ENCODE data around the gene IDH1. TPM values are rescaled to one million over a fixed set of nuclear protein-coding genes. Genes with fewer than 3 reads are reported as not detected.

Gene IDH1
- total and polyA plus RNA-seq, 2 of the 4 experiments (the other 2 are of a cell fraction): 53.5 to 77.1 TPM

- Histone ChIP-seq H2BK120ac (ENCODE audit: low read depth, low read length) (no peak overlapping the region), H4K20me1 (ENCODE audit: insufficient read depth, low read length) (no peaks in the 10 kb centered on the region), H3K23ac (ENCODE audit: low read depth, low read length) (no peak overlapping the region), H3K79me1 (ENCODE audit: low read depth in 1 of 2, low read length in 2 of 2) (no peaks in the 10 kb centered on the region), H3K4ac (ENCODE audit: low read depth, low read length) (no peak overlapping the region), H2AK5ac (ENCODE audit: low read depth, low read length) (no peak overlapping the region), H2AK9ac (replicated peaks; ENCODE audit: low read depth, low read length, poor library complexity) (no peak overlapping the region), H3K27ac (ENCODE audit: insufficient read depth, low read length) (no peak overlapping the region), H3K36me3 (ENCODE audit: control insufficient read depth, insufficient read depth, low read length) (no peaks in the 10 kb centered on the region), H3K9me1 (ENCODE audit: insufficient read depth, low read length) (no peaks in the 10 kb centered on the region), H4K91ac (ENCODE audit: insufficient read depth, low read depth, low read length) (no peak overlapping the region), H4K8ac (ENCODE audit: low read depth in 2 of 2, low read length in 2 of 2) (no peak overlapping the region), H3K9me3 (ENCODE audit: control insufficient read depth, insufficient read depth, low read length) (no peaks in the 10 kb centered on the region), H3K56ac (ENCODE audit: extremely low read depth, insufficient read depth, low read length) (no peak overlapping the region), H3K18ac (ENCODE audit: low read depth, low read length) (no peak overlapping the region), H2BK15ac (ENCODE audit: low read depth, low read length) (no peak overlapping the region), H3K27me3 (ENCODE audit: control insufficient read depth, insufficient read depth, low read length) (peaks cover 18% of the 10 kb centered on the region), H2BK5ac (ENCODE audit: low read depth, low read length, poor library complexity, severe bottlenecking) (no peak overlapping the region), H3K4me1 (ENCODE audit: control insufficient read depth, insufficient read depth, low read length) (no peaks in the 10 kb centered on the region), H3K14ac (replicated peaks; ENCODE audit: low read depth, low read length) (no peak overlapping the region), H2AFZ (replicated peaks; ENCODE audit: low read length, poor library complexity) (no peak overlapping the region), H4K5ac (ENCODE audit: low read depth, low read length) (no peak overlapping the region), H3K9ac (ENCODE audit: low read depth, low read length) (no peak overlapping the region), H3K4me2 (ENCODE audit: low read depth, low read length) (no peak overlapping the region), H2BK20ac (ENCODE audit: low read depth, low read length) (no peak overlapping the region), H3K4me3 (ENCODE audit: insufficient read depth, low read depth, low read length) (no peak overlapping the region)
- intact Hi-C loops (cut with micrococcal nuclease) (no loop called here), dilution Hi-C loops (cut with HindIII; ENCODE audit: low sequenced_read_pairs, unreplicated experiment) (no loop called here), in situ Hi-C loops (cut with MboI; ENCODE audit: low sequenced_read_pairs) (no loop called here)
- ChIA-PET POLR2A (ENCODE audit: unreplicated experiment) (no interaction called here), CTCF (no interaction called here)
- 20% methylated on average over 1 of the region's 5 CpGs; no CpG with 5 or more reads in 1 of the 2 experiments for WGBS, 2 experiments (ENCODE audit: extremely low coverage in 2 of 2, insufficient read length in 1 of 2)
- TF ChIP-seq MAFK (IDR thresholded peaks at IDR 0.05; ENCODE audit: low read depth, low read length): no peak
- TF ChIP-seq CEBPB (IDR thresholded peaks at IDR 0.05; ENCODE audit: low read depth, low read length): no peak
- TF ChIP-seq POLR2A (IDR thresholded peaks at IDR 0.05; ENCODE audit: low read depth, low read length): no peak
- no peak for TF ChIP-seq RFX5 (IDR thresholded peaks at IDR 0.05; ENCODE audit: low read depth, low read length)
- TF ChIP-seq MXI1 (IDR thresholded peaks at IDR 0.05; ENCODE audit: borderline replicate concordance, low read depth, low read length): no peak
- TF ChIP-seq RCOR1 (IDR thresholded peaks at IDR 0.05; ENCODE audit: insufficient replicate concordance, low read length): no peak
- no peak for DNase-seq
- ATAC-seq (ENCODE audit: low read depth): no peak
- BruUV-seq (replicated peaks): no TSS peak
Measured at GRCh38 chr2:208186465-208186864, 68.4 kb downstream of the IDH1 start.

Other genes starting within 250 kb of the IDH1 start
- gene PLEKHM3, start 229.5 kb downstream of the IDH1 start, total RNA-seq (2012; rRNA removed): 8.6 and 11.3 TPM in 2 replicates
- gene PLEKHM3, start 229.5 kb downstream of the IDH1 start, polyA plus RNA-seq (2012; rRNA removed): 2.1 and 2.4 TPM in 2 replicates
- gene CRYGD, start 130.5 kb downstream of the IDH1 start, total RNA-seq (2012; rRNA removed): not detected in 2 replicates
- gene CRYGD, start 130.5 kb downstream of the IDH1 start, polyA plus RNA-seq (2012; rRNA removed): not detected in 2 replicates
- gene CRYGC, start 125.2 kb downstream of the IDH1 start, total RNA-seq (2012; rRNA removed): not detected in 2 replicates
- not detected in 2 replicates for gene CRYGC, start 125.2 kb downstream of the IDH1 start, polyA plus RNA-seq (2012; rRNA removed)
- gene CRYGB, start 108.9 kb downstream of the IDH1 start, total RNA-seq (2012; rRNA removed): not detected in 2 replicates
- gene CRYGB, start 108.9 kb downstream of the IDH1 start, polyA plus RNA-seq (2012; rRNA removed): not detected in 2 replicates
- not detected in 2 replicates for gene CRYGA, start 91.5 kb downstream of the IDH1 start, total RNA-seq (2012; rRNA removed)
- gene CRYGA, start 91.5 kb downstream of the IDH1 start, polyA plus RNA-seq (2012; rRNA removed): not detected in 2 replicates
- not detected in 2 replicates for gene C2orf80, start 65.0 kb downstream of the IDH1 start, total RNA-seq (2012; rRNA removed)
- gene C2orf80, start 65.0 kb downstream of the IDH1 start, polyA plus RNA-seq (2012; rRNA removed): not detected in 2 replicates
- gene PIKFYVE, start 11.2 kb upstream of the IDH1 start, total RNA-seq (2012; rRNA removed): 31.4 and 34.6 TPM in 2 replicates
- gene PIKFYVE, start 11.2 kb upstream of the IDH1 start, polyA plus RNA-seq (2012; rRNA removed): 7.3 and 9.3 TPM in 2 replicates
- gene PTH2R, start 151.7 kb upstream of the IDH1 start, total RNA-seq (2012; rRNA removed): under 0.01 TPM in 1 of 2 replicates, not detected in the other
- gene PTH2R, start 151.7 kb upstream of the IDH1 start, polyA plus RNA-seq (2012; rRNA removed): not detected in 2 replicates

Data from IMR-90 (cell line).